Stimulated activated CD4-positive, alpha-beta T cell treated with anti-CD3 and anti-CD28 coated beads, Interleukin-15, amount 100 ng/mL, for 1 hour (primary cell): ENCODE data around the gene PIP5KL1.

Experiments used
- DNase-seq, 2 donors: peaks; one replicate each; pipeline ENCODE4 v3.0.0-alpha.2; 2020; ENCODE audit warnings: low read depth in 1 of 2, low spot score in 1 of 2

The PIP5KL1 gene

GRCh38 chr9:127968700-127969383 lies 38.3 kb upstream of the PIP5KL1 start:
- DNase-seq: no peak

GRCh38 chr9:127968042-127968441 lies 37.5 kb upstream of the PIP5KL1 start:
- no peak for DNase-seq

- DNase-seq: no peak
Observed at GRCh38 chr9:127967151-127967809, 36.7 kb upstream of the PIP5KL1 start.

- DNase-seq: no peak
Observed at GRCh38 chr9:127966416-127967150, 36.0 kb upstream of the PIP5KL1 start.

- DNase-seq: no peak
Observed at GRCh38 chr9:127965953-127966352, 35.4 kb upstream of the PIP5KL1 start.

- DNase-seq: no peak
Observed at GRCh38 chr9:127963359-127964064, 32.9 kb upstream of the PIP5KL1 start.

GRCh38 chr9:127963041-127963358 lies 32.4 kb upstream of the PIP5KL1 start:
- DNase-seq: no peak

- DNase-seq: no peak
Observed at GRCh38 chr9:127962278-127962677, 31.7 kb upstream of the PIP5KL1 start.

- DNase-seq: no peak
Observed at GRCh38 chr9:127961613-127962155, 31.1 kb upstream of the PIP5KL1 start.

GRCh38 chr9:127961155-127961490 lies 30.5 kb upstream of the PIP5KL1 start:
- no peak for DNase-seq

GRCh38 chr9:127960410-127961154 lies 30.0 kb upstream of the PIP5KL1 start:
- no peak for DNase-seq

- DNase-seq: no peak
Observed at GRCh38 chr9:127959841-127960409, 29.3 kb upstream of the PIP5KL1 start.

- no peak for DNase-seq
Observed at GRCh38 chr9:127959398-127959797, 28.8 kb upstream of the PIP5KL1 start.

- no peak for DNase-seq
Observed at GRCh38 chr9:127958728-127959127, 28.2 kb upstream of the PIP5KL1 start.

- peak; percentile 63 to 70 for DNase-seq
Observed at GRCh38 chr9:127955294-127956015, 24.9 kb upstream of the PIP5KL1 start.

- no peak for DNase-seq
Observed at GRCh38 chr9:127954831-127955293, 24.3 kb upstream of the PIP5KL1 start.

- no peak for DNase-seq
Observed at GRCh38 chr9:127953768-127954505, 23.4 kb upstream of the PIP5KL1 start.

GRCh38 chr9:127953154-127953553 lies 22.6 kb upstream of the PIP5KL1 start:
- DNase-seq: no peak
